ENCODE measurements around the gene PHLDB1. TPM values are rescaled to one million over a fixed set of nuclear protein-coding genes. Genes with fewer than 3 reads are reported as not detected.

PHLDB1 gene
- total RNA-seq, 2 donors from 2014 or later, result 45.9 to 54.9 TPM

DNA sequence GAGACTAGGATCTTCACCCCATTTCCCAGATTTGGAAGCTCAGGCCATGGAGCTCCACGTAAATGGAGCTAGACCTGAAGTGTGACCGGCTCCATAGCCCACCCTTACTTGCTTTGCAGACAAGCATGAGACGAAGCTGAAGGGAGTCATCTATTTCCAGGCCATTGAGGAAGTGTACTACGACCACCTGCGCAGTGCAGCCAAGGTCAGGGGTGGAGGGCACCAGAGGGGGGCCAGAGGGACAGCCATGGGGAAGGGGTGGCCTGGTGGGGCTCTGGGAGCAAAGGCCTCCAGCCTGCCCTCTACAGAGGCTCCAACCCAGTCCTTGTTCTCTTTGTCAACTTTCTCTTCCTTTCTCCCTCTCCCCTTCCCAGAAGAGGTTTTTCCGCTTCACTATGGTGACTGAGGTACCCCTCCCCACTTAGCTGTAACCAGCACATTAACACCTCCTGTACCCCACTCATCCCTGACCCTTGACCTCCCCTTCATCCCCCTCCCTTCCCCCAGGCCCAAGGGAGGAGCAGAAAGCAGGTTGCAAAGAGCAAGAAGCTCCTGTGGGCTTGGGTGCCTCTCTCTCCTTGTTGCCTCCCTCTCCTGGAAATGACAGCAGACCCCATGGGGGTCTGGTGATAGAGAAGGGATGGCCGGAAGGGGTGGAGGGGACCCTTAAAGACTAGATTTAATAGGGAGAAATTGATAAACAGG lies 48.2 kb downstream of the PHLDB1 start:
- TF ChIP-seq, protein P1, sequence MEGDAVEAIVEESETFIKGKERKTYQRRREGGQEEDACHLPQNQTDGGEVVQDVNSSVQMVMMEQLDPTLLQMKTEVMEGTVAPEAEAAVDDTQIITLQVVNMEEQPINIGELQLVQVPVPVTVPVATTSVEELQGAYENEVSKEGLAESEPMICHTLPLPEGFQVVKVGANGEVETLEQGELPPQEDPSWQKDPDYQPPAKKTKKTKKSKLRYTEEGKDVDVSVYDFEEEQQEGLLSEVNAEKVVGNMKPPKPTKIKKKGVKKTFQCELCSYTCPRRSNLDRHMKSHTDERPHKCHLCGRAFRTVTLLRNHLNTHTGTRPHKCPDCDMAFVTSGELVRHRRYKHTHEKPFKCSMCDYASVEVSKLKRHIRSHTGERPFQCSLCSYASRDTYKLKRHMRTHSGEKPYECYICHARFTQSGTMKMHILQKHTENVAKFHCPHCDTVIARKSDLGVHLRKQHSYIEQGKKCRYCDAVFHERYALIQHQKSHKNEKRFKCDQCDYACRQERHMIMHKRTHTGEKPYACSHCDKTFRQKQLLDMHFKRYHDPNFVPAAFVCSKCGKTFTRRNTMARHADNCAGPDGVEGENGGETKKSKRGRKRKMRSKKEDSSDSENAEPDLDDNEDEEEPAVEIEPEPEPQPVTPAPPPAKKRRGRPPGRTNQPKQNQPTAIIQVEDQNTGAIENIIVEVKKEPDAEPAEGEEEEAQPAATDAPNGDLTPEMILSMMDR (conservative IDR thresholded peaks at IDR 0.05), result no peak
- Histone ChIP-seq H3K27me3 (ENCODE audit: control insufficient read depth, insufficient read depth, low read length, poor library complexity, severe bottlenecking) (no peaks in the 10 kb centered on the region), H3K36me3 (ENCODE audit: control insufficient read depth, insufficient read depth, low read length) (peaks cover 10% of the 10 kb centered on the region), H3K9ac (ENCODE audit: extremely low read depth, low read length, poor library complexity, severe bottlenecking) (no peak overlapping the region), H3K4me3 (ENCODE audit: low read length) (no peak overlapping the region), H3K9me3 (ENCODE audit: control insufficient read depth, low read length) (no peaks in the 10 kb centered on the region), H3K4me1 (ENCODE audit: control insufficient read depth, insufficient read depth, low read length) (no peaks in the 10 kb centered on the region), H3K27ac (ENCODE audit: low read depth, low read length) (peak overlapping the region; percentile 24)
- Mint-ChIP-seq H3K36me3 (ENCODE audit: low read depth) (peaks cover 16% of the 10 kb centered on the region), H3K9me3 (no peaks in the 10 kb centered on the region), H3K27ac (no peak overlapping the region), H3K4me1 (peaks cover 14% of the 10 kb centered on the region), H3K4me3 (no peak overlapping the region), H3K27me3 (ENCODE audit: insufficient read depth) (no peaks in the 10 kb centered on the region)
- WGBS, 2 experiments (ENCODE audit: insufficient coverage in 1 of 2, insufficient read length in 1 of 2), result 89 to 91% methylated on average over 3 to 7 of the region's 7 CpGs
- no peak for DNase-seq

DNA sequence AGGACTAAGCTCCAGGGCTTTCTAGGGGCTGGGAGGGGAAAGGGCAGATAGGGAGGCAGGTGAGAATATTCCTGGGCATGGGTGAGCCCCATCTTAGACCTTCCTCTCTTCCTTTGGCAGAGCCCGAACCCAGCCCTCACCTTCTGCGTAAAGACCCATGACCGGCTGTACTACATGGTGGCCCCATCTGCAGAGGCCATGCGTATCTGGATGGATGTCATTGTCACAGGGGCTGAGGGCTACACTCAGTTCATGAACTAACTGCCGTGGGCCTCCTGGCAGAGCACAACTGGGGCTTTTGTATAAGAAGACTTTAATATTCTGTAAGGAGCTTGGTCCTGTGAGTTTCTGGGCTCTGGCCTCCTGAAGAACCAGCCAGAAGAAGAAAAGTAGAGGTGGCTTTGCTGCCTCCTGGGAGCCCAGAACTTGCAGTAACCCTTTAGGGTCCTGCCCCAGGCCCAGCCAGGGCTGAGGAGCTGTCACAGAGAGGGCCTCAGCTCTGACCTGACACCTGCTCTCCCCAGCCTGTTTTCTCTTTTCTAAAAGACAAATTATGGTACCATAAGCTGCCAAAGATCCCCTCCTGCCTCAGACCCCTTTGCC lies 49.2 kb downstream of the PHLDB1 start:
- Histone ChIP-seq H3K4me1 (ENCODE audit: control insufficient read depth, insufficient read depth, low read length) (no peaks in the 10 kb centered on the region), H3K9ac (ENCODE audit: extremely low read depth, low read length, poor library complexity, severe bottlenecking) (no peak overlapping the region), H3K27me3 (ENCODE audit: control insufficient read depth, insufficient read depth, low read length, poor library complexity, severe bottlenecking) (no peaks in the 10 kb centered on the region), H3K4me3 (ENCODE audit: low read length) (no peak overlapping the region), H3K27ac (ENCODE audit: low read depth, low read length) (peak overlapping the region; percentile 70), H3K36me3 (ENCODE audit: control insufficient read depth, insufficient read depth, low read length) (peaks cover 6% of the 10 kb centered on the region), H3K9me3 (ENCODE audit: control insufficient read depth, low read length) (no peaks in the 10 kb centered on the region)
- 95 to 100% methylated on average over 1 to 5 of the region's 5 CpGs for WGBS, 2 experiments (ENCODE audit: insufficient coverage in 1 of 2, insufficient read length in 1 of 2)
- peaks cover 11% of the 10 kb centered on the region for H3K36me3 Mint-ChIP-seq (ENCODE audit: low read depth)
- H3K27me3 Mint-ChIP-seq (ENCODE audit: insufficient read depth), result no peaks in the 10 kb centered on the region
- no peak overlapping the region for H3K27ac Mint-ChIP-seq
- TF ChIP-seq, protein P1 (conservative IDR thresholded peaks at IDR 0.05), result no peak
- DNase-seq, result no peak
- peaks cover 14% of the 10 kb centered on the region for H3K4me1 Mint-ChIP-seq
- H3K9me3 Mint-ChIP-seq, result no peaks in the 10 kb centered on the region
- H3K4me3 Mint-ChIP-seq, result no peak overlapping the region

DNA sequence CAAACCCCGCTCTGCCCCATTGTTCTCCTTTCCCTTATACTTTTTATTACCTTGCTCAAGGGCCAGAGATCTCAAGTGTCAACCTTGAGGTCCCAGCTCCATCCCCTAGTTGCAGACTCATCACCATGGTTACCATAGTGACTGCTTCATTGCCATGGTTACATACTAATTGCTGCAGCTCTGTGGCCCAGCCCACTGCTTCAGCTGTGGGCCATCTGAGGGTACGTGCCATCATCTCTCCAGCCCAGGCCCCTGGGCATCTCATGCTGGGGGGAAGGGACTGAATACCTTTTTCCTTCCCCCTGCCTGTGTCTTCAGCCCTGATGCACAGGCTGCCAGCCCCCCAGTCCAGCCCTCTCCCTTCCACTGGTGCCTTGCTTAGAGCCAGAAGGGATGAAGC lies 49.8 kb downstream of the PHLDB1 start:
- H3K9me3 ChIP-seq (ENCODE audit: control insufficient read depth, low read length), result no peaks in the 10 kb centered on the region
- H3K36me3 ChIP-seq (ENCODE audit: control insufficient read depth, insufficient read depth, low read length), result peaks cover 6% of the 10 kb centered on the region
- H3K4me1 ChIP-seq (ENCODE audit: control insufficient read depth, insufficient read depth, low read length), result no peaks in the 10 kb centered on the region
- H3K27ac ChIP-seq (ENCODE audit: low read depth, low read length), result peak overlapping the region; percentile 70
- H3K4me3 ChIP-seq (ENCODE audit: low read length), result no peak overlapping the region
- peaks cover 8% of the 10 kb centered on the region for H3K36me3 Mint-ChIP-seq (ENCODE audit: low read depth)
- no peak overlapping the region for H3K4me3 Mint-ChIP-seq
- no peaks in the 10 kb centered on the region for H3K27me3 ChIP-seq (ENCODE audit: control insufficient read depth, insufficient read depth, low read length, poor library complexity, severe bottlenecking)
- peaks cover 14% of the 10 kb centered on the region for H3K4me1 Mint-ChIP-seq
- H3K9me3 Mint-ChIP-seq, result no peaks in the 10 kb centered on the region
- no peak for DNase-seq
- 90 to 93% methylated on average over 2 of the region's 2 CpGs for WGBS, 2 experiments (ENCODE audit: insufficient coverage in 1 of 2, insufficient read length in 1 of 2)
- TF ChIP-seq, protein P1 (conservative IDR thresholded peaks at IDR 0.05), result no peak
- H3K27me3 Mint-ChIP-seq (ENCODE audit: insufficient read depth), result no peaks in the 10 kb centered on the region
- no peak overlapping the region for H3K9ac ChIP-seq (ENCODE audit: extremely low read depth, low read length, poor library complexity, severe bottlenecking)
- H3K27ac Mint-ChIP-seq, result no peak overlapping the region
